NCI-H1694 treated with DMSO at 0.1 percent for 48 hours (cell line): ENCODE data around the gene ADAMTS4.

ENCODE experiments used
- DNase-seq: peaks from one replicate; lab custom pipeline; 2025; lab: John Stamatoyannopoulos, UW

ADAMTS4 gene

DNA sequence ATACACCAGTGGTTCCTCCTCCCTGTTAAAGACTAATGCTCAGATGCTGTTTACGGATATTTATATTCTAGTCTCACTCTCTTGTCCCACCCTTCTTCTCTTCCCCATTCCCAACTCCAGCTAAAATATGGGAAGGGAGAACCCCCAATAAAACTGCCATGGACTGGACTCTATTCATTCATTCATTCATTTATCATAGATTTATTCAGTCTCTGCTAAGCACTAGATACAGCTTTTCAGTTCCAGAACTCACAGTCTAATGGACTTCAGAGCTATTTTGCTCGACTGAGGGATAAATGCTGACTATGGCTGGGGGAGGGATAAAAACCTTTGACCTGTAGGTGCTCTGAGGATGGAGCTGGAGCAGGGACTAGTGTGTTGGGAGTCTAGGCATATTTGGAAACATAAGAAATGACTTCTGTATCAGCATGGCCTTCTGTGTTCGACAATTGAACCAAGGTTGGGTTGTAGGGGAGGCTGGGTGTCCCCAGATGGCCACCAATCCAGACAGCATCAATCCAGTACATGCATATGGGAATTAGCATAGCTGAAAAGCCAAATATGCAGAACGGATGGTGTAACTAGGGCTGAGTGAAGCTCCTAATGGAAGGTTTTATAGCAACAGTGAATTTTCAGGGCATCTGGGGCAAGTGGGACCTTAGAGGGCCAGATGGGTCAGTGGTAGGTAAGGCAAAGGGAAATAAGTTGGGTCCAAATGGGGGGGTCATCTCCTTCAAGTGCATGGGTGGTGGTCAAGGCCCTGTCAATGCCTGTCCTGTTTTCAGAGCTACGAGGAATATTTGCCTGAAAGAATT, 20.4 kb upstream of the ADAMTS4 start:
- no peak for DNase-seq

DNA sequence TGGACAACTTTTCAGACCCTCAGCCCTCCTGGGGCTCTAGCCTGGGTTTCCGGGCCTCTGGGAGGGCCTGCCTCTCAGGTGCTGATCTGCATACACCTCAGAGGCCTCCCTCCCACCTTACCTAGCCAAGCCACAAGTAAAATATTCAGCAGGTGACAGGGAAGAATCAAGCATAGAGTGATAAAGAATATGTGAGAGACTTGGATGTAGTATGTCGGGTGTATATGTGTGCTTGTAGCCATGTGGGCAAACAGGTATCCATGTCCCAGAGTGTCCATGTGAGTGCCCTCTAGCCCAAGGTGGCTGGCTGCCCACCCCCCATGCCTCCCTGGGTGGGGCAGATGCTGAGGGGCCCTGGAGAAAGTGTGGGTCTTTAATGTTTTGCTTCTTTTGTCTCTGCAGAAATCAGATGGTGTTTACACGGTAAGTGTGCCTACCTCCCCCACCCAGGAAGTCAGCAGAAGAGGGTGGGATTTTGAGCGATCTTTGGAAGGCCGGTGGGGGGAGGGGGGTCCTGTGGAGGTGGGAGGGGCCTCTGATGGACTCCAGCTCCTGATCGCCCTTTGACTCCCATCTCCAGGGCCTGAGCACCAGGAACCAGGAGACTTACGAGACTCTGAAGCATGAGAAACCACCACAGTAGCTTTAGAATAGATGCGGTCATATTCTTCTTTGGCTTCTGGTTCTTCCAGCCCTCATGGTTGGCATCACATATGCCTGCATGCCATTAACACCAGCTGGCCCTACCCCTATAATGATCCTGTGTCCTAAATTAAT, 19.6 kb upstream of the ADAMTS4 start:
- no peak for DNase-seq

DNA sequence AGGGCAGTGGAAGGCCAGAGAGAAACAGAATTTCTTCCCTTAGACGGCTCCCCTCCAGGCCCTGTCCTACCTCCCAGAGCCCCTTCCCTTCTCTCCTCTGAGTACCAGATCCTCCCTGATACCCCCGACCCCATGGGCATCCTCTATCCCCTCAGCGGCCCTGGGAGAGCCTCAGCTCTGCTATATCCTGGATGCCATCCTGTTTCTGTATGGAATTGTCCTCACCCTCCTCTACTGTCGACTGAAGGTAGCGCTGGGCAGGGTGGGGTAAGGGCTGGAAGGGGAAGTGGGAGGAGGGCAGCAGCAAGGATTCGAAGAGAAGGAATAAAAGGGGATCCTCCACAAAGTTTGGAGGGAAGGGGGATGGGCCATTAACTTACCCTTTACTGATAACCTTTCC, 19.0 kb upstream of the ADAMTS4 start:
- no peak for DNase-seq

DNA sequence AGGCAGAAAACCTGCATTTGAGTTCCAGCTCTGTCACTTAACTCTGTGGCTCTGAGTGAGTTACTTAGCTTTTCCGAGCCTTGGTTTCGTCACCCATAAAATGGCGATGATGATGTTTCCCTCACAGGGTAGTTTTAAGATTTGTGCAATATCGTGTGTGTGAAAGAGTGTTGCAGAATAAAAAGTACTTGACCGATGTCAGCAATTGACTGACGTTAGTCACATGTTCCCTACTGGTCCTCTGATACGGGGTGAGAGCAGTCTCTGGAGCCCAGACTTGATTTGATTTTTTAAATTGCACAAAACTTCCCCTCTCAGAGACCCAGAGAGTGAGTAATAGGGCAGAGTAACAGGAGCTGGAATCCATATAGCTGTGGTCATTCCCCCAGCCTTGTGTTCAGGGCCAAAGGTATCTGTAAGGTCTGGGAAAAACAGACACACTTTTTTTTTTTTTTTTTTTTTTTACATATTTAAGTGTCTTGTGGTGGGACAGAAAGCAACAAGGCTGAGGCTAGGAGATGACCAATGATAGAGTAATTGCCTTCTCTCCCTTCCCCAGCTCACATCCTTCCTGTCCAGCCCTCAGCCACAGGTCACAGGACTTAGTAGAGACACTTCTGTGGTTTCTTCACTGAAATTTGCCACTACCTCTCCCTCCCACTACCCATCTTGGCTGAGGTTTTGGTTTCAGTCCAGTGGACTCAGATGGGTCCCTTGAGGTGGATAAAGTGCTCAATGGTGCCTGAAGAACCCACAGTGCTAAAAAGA, 18.3 kb upstream of the ADAMTS4 start:
- no peak for DNase-seq

DNA sequence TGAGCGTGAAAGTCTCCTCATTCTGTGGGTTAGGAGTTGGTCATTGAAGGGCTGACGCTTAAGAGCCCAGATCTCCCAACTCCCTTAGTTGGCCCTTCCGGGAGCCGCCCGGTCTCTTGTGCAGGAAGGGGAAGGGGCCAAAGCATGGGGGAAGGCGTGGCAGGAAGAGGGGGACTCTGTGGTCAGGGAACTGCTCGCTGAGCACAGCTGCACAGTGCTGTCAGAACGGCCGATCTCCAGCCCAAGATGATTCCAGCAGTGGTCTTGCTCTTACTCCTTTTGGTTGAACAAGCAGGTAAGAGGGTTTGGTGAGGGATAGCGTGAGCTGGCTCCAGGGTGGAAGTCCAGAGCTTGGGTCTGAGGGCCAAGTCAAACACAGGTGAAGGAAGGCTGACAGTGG, 16.2 kb upstream of the ADAMTS4 start, which contains the start of gene FCER1G:
Gene FCER1G (plus strand): TSS at position 220 of the 400 bp plus-strand sequence. CDS start 27 bp downstream, at position 247.
- no peak for DNase-seq

DNA sequence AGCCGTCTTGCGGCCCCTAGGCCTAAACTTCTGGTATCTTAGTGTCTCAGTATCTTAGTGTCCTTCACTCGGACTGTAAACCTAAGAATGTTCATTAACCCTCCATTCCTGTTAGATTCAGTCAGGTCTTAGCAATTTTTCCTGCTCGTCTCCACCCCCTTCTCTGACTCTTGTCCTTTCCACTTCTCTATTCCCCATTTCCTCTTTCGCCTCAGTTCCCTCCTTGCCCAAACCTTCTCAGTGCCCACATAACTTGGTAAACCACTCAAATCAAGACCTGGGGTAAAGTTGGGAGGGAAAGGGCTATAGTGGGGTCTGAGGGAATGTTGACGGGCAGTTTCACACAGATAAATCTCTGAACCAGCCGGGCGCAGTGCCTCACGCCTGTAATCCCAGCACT, 15.5 kb upstream of the ADAMTS4 start:
- DNase-seq: no peak

DNA sequence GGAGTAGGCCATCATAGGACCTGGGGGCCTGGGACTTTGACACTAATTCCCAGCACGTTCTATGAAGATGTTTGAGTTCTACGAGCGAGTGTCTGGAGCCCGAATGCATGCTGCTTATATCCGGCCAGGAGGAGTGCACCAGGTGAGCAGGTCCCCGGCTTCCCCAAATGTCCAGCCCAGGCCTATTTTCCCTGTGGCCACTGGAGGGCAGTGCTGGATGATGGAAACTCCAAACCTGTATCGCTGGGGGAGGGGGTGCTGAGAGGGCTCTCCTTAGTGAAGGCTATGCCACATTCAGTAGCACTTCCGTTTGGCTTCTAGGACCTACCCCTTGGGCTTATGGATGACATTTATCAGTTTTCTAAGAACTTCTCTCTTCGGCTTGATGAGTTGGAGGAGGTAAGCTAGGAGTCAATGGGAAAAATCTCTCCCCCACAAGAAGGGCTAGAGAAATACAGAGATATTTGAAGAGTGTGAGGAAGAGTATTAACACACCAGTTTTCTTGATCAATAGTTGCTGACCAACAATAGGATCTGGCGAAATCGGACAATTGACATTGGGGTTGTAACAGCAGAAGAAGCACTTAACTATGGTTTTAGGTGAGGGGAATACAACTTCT, 11.0 kb upstream of the ADAMTS4 start:
- DNase-seq: peak; percentile 45

DNA sequence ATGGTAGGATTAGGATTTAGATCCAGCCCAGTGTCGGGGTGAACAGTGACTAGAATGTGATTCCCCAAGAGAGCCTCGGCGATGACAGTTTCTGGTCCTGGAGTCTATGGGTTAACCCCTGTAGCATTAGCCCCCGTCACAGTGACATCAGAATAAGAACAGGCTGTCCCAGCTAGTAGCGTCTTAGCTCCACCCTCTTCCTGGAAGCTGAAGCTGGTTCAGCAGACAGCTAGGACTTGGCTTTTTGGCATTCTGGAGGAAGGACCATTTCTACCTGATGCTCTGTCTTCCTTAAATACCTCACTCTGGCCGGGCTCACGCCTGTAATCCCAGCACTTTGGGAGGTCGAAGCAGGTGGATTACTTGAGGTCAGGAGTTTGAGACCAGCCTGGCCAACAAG, 8.3 kb upstream of the ADAMTS4 start:
- no peak for DNase-seq

DNA sequence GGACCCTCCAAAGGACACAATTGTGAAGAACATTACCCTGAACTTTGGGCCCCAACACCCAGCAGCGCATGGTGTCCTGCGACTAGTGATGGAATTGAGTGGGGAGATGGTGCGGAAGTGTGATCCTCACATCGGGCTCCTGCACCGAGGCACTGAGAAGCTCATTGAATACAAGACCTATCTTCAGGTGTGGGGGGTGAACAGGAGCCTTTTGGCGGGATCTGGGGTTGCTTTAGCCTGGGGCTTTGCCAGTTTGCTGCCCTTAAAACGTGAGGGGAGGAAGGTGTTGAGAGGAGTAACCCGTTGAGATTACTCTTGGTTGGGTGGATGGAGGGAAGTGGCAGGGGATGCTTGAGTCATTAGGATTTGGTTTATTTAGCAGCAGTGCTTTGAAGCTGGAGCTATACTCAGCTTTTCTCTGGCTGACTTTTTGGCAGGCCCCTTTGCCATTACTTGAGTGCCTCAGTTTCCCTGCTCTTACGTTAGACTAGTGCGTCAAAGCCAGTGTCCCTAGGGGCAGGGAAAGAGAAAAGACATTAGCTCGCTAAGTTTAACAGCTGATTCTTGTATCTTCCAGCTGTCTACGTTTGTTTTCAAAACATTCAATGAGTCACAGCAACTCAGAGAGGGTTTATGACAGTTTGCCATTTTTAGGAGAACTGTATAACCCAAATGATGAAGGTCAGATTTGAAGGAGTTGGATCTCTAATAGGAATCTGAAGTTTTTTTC, 7.7 kb upstream of the ADAMTS4 start:
- no peak for DNase-seq

DNA sequence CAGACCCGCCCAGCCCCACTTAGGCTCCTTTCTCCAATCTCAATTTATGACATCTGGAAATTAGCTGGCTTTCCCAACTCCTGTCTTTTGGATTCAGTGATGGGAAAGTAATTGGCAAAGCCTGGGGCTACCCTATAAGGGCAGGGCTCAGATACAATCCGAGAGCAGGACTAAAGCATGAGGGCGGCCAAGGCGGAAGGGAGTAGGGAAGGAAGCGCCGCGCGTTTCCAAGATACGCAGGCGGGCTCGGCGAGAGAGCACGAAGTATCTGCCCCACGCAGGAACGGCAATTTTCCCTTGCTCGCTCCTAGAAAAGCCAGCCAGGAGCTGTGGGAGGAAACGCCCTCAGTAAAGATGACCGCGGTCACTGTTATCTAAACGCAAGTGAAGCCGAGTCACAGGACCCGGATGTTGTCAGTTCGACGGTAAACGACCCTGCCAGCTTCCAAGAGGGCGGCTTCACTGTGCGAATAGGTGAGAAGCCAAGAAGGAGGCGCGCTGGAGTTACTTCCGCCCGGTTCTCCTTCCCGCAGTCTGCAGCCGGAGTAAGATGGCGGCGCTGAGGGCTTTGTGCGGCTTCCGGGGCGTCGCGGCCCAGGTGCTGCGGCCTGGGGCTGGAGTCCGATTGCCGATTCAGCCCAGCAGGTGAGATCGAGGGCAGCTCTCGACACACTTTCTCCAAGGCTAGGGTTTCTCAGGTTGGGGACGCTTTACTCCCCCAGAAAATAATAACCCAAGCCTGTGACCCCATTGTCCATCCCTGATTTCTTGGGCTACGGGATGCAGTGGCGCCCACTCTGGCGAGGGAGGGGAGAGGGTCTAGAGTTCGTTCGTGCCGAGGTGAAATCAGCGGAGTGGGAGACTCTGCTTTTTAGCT, 3.2 kb upstream of the ADAMTS4 start, which contains the start of gene NDUFS2:
Gene NDUFS2 (plus strand): TSS at position 532 of the 877 bp plus-strand sequence. CDS start 19 bp downstream, at position 551.
- peak; percentile 99 for DNase-seq

DNA sequence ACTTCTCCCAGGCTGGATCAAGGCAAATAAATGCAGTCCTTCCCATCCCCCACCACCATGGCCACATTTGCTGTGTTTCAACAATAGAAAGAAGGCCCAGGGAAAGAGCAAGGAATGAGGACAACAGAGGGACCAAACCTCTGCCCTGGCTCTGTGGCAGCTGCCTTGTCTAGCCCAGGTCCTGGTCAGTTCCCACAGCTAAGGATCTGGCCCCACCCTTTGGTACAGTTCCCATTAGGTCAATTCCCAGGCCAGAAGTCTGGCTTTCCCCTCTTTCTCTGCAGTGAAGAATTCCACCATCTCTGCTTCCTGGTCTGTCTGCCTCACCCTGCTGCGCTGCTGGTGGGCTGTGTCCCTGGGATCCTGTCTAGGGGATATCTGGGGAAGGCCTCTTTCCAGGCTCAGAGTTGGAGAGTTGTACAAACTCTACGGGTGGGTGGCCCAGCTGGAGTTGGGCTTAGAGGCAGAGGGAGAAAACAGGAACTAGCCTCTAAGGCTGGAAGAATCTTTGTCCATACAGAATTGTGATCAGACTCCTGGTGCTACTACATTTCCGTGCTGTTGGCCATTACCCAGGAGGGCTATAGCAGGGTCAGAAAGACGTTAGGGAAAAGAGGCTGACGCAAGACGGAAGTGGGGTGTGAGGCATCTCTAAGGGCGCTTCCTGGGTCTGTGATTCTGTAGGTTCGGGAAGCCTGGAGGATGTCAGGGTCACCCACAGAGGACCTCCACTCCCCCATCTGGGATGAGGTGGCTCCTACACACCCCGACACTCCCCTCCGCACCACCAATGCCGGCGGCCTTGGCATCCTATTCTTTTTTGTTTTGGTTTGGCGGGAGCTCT, 2.4 kb upstream of the ADAMTS4 start:
- DNase-seq: peak; percentile 61

DNA sequence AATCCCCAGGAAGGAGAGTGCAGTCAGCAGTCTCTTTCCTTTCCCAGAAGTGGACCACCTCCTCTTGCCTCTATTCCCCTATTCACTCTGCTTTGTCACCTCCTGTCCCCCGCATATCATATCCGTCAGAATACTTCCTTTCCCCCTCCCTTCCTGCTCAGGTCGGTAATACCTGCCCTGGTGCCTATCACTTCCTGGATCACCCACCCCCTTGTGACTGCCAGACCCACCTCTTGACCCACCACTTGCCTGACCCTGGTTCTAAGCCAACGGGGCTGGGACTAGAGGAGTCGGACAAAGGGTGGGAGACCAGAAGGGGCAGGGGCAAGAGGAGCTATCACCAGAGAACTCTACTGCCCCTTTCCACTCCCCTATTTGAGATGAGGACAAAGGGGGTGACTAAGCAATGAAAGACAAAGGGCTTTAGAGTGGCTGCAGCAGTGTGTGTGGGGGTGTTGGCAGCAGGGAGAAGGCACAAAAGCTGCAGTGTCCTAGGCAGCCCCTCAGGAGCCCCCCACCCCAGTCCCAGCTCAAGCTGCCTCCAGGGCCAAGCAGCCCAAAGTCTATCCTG, 1.7 kb upstream of the ADAMTS4 start:
- DNase-seq: no peak

DNA sequence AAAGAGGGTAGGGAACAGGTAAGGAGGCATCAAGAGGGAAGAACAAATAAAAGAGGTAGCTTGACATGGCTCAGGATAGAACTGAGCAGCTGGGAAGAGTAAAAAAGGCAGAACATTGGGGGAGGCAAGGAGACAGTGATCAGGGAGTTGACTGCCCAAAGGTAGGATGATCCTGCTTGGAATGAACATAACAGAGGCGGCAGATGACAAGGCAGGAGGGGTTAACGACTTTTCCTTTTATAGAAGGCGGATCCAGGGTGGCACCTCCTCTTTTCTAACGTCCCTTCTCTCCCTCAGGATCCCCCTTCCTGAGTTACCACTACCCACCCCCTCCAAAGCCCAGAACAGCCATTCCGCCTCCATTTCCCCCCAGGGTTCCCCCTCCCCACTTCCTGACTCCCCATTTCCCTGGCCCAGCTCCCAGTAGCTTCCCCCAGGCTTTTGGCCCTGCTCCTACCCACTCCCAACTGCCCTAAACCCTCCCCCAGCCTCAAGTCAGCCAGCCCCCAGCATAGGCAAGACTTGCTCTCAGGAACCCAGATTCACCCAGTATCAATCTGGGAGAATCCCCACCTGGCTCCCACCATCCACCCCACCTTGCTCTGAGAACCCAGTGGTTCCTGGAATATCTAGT, 769 bp upstream of the ADAMTS4 start:
- no peak for DNase-seq

DNA sequence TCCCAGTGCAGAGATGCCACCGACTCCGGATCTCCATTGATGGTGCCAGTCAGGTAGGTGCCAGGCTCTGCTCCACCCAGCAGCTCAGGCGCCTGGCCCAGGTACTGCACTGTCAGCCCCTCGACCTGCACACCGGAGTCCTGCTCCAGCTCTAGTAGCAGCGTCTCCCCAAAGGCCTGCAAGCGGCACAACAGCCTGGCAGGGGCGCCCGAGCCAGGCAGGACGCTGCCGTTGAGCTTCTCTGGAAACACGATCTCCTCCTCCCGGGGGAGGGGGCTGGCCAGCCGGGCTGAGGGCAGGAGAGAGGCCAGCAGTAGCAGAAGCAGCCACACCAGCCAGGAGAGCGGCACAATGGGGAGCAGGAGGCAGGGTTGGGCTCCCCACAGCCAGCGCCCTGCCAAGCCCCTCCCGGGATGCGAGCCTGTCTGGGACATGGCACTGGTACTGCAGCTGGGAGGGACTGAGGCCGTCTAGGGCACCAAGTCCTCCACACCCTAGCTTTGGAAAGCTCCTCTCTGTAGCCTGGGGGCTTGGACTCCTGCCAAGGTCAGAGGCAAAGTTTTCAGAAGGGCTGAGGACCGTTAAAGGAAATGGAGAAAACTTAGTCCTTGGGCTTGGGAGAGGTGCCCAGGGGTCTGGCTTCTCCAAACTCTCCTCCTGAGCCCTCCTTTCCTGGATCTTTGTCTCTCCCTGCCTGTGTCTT, 509 bp downstream of the ADAMTS4 start:
- DNase-seq: no peak

DNA sequence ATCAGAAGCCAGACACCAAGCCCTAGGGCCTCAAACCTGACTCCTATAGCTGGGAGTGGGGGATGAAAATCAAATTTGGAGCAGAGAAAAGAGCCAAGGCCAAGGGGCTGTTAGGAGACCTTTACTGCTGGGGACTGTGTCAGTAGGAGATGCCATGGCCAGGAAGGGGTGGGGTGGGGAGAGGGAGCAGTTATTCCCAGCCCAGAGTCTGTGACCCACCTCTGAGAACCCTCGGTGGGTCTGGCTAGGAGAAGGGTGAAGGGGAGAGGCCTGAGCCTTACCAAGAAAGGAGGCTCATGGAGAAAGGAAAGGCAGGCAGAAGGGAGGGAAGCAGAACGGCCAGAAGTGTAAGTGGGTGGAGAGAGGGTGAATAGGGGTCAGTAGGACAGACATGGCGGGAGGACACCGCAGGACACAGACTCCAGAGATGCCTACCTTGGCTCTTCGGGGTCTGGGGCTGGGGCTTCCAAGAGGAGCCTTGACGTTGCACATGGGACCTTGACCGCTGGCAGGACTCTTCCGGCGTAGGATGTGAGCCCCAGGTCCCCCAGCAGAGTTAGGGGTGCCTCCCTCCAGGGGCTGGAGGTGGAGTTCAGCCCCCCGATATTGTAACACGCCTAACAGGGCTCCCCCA, 1.2 kb downstream of the ADAMTS4 start:
- no peak for DNase-seq

DNA sequence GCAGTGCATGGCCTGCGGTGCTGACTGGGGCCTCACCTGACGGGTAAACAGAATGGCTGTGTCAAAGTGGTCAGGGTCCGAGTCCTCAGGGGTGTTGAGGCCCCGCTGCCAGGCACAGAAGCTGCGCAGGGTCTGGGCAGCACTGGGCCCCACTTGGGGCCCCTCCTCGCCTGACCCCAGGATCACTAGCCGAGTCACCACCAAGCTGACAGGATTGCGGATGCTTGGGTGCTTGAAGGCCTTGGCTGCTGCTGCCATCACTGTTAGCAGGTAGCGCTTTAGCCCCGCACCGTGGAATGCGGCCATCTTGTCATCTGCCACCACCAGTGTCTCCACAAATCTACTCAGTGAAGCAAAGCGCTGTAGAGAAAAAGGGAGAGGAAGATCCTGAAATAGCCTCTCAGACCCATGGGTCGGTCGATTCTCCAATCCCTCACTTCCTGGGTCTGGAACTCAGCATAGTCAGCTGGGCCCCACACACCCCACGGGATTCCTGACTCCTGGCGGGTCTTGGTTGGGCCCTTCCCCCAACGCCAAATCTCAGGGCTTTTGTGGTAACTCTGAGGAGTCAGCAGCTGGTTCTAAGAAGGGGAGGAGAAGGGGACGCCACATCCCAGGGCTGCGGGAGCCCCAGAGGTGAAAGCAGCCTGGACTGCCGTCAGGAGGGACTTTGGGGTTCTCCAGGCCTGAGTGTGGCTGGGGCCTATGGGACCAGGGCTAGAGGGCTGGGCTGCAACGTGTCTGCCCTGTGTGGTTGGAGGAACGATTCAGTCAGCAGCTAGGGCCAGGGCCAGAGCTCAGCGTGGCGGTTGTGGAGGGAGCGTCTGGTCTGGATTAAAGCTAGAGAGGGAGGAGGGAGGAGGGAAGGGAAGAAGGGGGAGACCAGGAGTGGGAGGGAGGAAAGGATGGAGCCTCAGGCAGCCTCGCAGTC, 2.1 kb downstream of the ADAMTS4 start:
- DNase-seq: no peak
